Panc1 (cell line): ENCODE results near the gene TCF20. TPM values are rescaled to one million over a fixed set of nuclear protein-coding genes. Genes with fewer than 3 reads are reported as not detected.

Source experiments
- ATAC-seq: fragments of 200-7000 bp; cut with Tn5 transposase; 2 replicates; pipeline ENCODE4 v1.9.1; 2020; ENCODE audit warnings: mild to moderate bottlenecking, moderate library complexity
- Bru-seq: library from RNA; stranded (reverse); fragments of 400-500 nt; gene quantifications from one replicate; lab custom pipeline; 2021; lab: Mats Ljungman, UMichigan
- BruChase-seq, 2 experiments: library from RNA; stranded (reverse); fragments of 400-500 nt; gene quantifications; one replicate each; lab custom pipeline; 2021; lab: Mats Ljungman, UMichigan
- BruUV-seq: library from RNA; stranded (reverse); fragments of 400-500 nt; replicated peaks from 2 replicates; lab custom pipeline; 2021; lab: Mats Ljungman, UMichigan
- CTCF ChIA-PET: fragments of 300-600 bp; sonication (Branson Sonifier 250); formaldehyde crosslinking; loops from one replicate; lab custom pipeline; 2022; ENCODE audit warnings: antibody characterized with exemption; lab: Charles Lee
- POLR2A ChIA-PET: fragments of 300-600 bp; sonication (Branson Sonifier 250); formaldehyde crosslinking; loops from one replicate; lab custom pipeline; 2022; ENCODE audit warnings: antibody characterized with exemption; lab: Charles Lee
- DNase-seq: peaks from one replicate; pipeline ENCODE4 v3.0.0-alpha.2; 2010; ENCODE audit warnings: low read depth, low spot score
- H3K27ac ChIP-seq: 2 replicates; pipeline ENCODE4 v1.5.1; 2011; ENCODE audit warnings: mild to moderate bottlenecking, low read length, inconsistent platforms
- H3K27me3 ChIP-seq: fragments of 200-500 bp; sonication (Bioruptor generic); 2 replicates; pipeline ENCODE4 v1.6.0; 2014; ENCODE audit warnings: low read length, inconsistent platforms; ENCODE audit not compliant: control insufficient read depth, insufficient read depth
- H3K36me3 ChIP-seq: fragments of 200-500 bp; sonication (Bioruptor generic); 2 replicates; pipeline ENCODE4 v1.5.1; 2014; ENCODE audit warnings: inconsistent platforms, mild to moderate bottlenecking, low read length, moderate library complexity; ENCODE audit not compliant: control insufficient read depth, insufficient read depth
- H3K4me1 ChIP-seq: 2 replicates; pipeline ENCODE4 v1.5.1; 2011; ENCODE audit warnings: inconsistent platforms, mild to moderate bottlenecking, low read length, moderate library complexity; ENCODE audit not compliant: control insufficient read depth, insufficient read depth
- H3K4me3 ChIP-seq, 2 experiments: 2 replicates each; pipeline ENCODE4 v1.5.1; 2011 to 2012; ENCODE audit warnings: low read depth in 2 of 2, low read length in 2 of 2, mild to moderate bottlenecking in 2 of 2, inconsistent platforms in 1 of 2, moderate library complexity in 1 of 2
- H3K9me3 ChIP-seq: fragments of 200-500 bp; sonication (Bioruptor generic); 2 replicates; pipeline ENCODE4 v1.5.1; 2014; ENCODE audit warnings: low read depth, mild to moderate bottlenecking, inconsistent platforms, low read length, moderate library complexity; ENCODE audit not compliant: control insufficient read depth, insufficient read depth
- POLR2AphosphoS5 ChIP-seq: IDR thresholded peaks from 2 replicates; pipeline ENCODE4 v1.6.1; 2012; ENCODE audit warnings: mild to moderate bottlenecking, low read depth, low read length, moderate library complexity
- SIN3A ChIP-seq: IDR thresholded peaks from 2 replicates; pipeline ENCODE4 v1.6.1; 2012; ENCODE audit warnings: low read depth, mild to moderate bottlenecking, low read length, moderate library complexity, borderline replicate concordance; ENCODE audit not compliant: insufficient read depth
- TCF7L2 ChIP-seq: IDR thresholded peaks from 2 replicates; pipeline ENCODE4 v1.6.1; 2011; ENCODE audit warnings: mild to moderate bottlenecking, low read depth, low read length, inconsistent platforms
- in situ Hi-C: cut with HindIII; loops from 2 replicates; pipeline ENCODE4 v1.10.0; 2016; ENCODE audit warnings: low sequenced_read_pairs, low pct_unique_long_range_greater_than_20kb
- intact Hi-C: fragments of 100-400 bp; cut with micrococcal nuclease; formaldehyde crosslinking; loops from one replicate; pipeline ENCODE4 v1.10.0; 2022; ENCODE audit not compliant: unreplicated experiment
- long read RNA-seq: library from polyadenylated mRNA; unstranded; transcript quantifications from one replicate; pipeline ENCODE4 v2.0.0, GENCODE V29; 2021; ENCODE audit not compliant: unreplicated experiment
- polyA plus RNA-seq: library from polyadenylated mRNA; unstranded; fragments of >200 nt; gene quantifications from one replicate; pipeline ENCODE4 v1.2.1, GENCODE V29; 2012; ENCODE audit warnings: missing spikeins; ENCODE audit not compliant: insufficient read length
- total RNA-seq: library from RNA; stranded (reverse); gene quantifications from one replicate; pipeline ENCODE4 v1.2.1, GENCODE V29; 2021; ENCODE audit not compliant: unreplicated experiment
- TF ChIP-seq, protein P1 (sequence below), 2 experiments: IDR thresholded peaks; 2 replicates each; pipeline ENCODE4 v1.6.1; 2011 to 2012; ENCODE audit warnings: low read depth in 2 of 2, control low read depth in 1 of 2, low read length in 1 of 2, mild to moderate bottlenecking in 1 of 2, moderate library complexity in 1 of 2; ENCODE audit not compliant: insufficient read depth in 1 of 2
- TF ChIP-seq, protein P2 (sequence below): fragments of 450-650 bp; IDR thresholded peaks from 2 replicates; pipeline ENCODE4 v1.5.1; 2017; ENCODE audit warnings: mild to moderate bottlenecking

Gene TCF20
- total RNA-seq = 79.8 TPM
- polyA plus RNA-seq = 30.0 TPM
- percentile 82 among the genes with signal in this experiment for Bru-seq, nascent RNA
- BruChase-seq, experiment 1, labeled RNA remaining after a 2-hour chase = percentile 88 among the genes with signal in this experiment
- BruChase-seq, experiment 2, labeled RNA remaining after a 6-hour chase = percentile 89 among the genes with signal in this experiment
- long read RNA-seq, full-length matches to known transcripts = 18 of 44 reads
- long read RNA-seq, partial matches to known transcripts = 0 of 44 reads
- long read RNA-seq, other reads (novel, unspliced or antisense) = 26 of 44 reads

GRCh38 chr22:42270510-42271190 lies at the start of gene TCF20:
Gene TCF20, minus strand, starts transcription at chr22:42270653. Its CDS starts 55,348 bp downstream, at chr22:42215305.
- Histone ChIP-seq H3K9me3 (no peaks in the 10 kb centered on the region), H3K27me3 (no peaks in the 10 kb centered on the region), H3K27ac (peak within 1 kb of the TSS; percentile 80), H3K36me3 (no peaks in the 10 kb centered on the region; the same call in none of the 2 replicates), H3K4me1 (peaks cover 33% of the 10 kb centered on the region), H3K4me3 (peak within 1 kb of the TSS; percentile 70 to 72)
- intact Hi-C loops = loop anchor here (10.0 kb wide), 1 partner anchor 164 kb away; the partner anchor contains the start of gene NFAM1
- ChIA-PET CTCF (no interaction called here), POLR2A (no interaction called here)
- DNase-seq (no peak), ATAC-seq (peak; percentile 80)
- TF ChIP-seq TCF7L2 (no peak), SIN3A (no peak), POLR2AphosphoS5 (no peak)
- TF ChIP-seq, protein P1, sequence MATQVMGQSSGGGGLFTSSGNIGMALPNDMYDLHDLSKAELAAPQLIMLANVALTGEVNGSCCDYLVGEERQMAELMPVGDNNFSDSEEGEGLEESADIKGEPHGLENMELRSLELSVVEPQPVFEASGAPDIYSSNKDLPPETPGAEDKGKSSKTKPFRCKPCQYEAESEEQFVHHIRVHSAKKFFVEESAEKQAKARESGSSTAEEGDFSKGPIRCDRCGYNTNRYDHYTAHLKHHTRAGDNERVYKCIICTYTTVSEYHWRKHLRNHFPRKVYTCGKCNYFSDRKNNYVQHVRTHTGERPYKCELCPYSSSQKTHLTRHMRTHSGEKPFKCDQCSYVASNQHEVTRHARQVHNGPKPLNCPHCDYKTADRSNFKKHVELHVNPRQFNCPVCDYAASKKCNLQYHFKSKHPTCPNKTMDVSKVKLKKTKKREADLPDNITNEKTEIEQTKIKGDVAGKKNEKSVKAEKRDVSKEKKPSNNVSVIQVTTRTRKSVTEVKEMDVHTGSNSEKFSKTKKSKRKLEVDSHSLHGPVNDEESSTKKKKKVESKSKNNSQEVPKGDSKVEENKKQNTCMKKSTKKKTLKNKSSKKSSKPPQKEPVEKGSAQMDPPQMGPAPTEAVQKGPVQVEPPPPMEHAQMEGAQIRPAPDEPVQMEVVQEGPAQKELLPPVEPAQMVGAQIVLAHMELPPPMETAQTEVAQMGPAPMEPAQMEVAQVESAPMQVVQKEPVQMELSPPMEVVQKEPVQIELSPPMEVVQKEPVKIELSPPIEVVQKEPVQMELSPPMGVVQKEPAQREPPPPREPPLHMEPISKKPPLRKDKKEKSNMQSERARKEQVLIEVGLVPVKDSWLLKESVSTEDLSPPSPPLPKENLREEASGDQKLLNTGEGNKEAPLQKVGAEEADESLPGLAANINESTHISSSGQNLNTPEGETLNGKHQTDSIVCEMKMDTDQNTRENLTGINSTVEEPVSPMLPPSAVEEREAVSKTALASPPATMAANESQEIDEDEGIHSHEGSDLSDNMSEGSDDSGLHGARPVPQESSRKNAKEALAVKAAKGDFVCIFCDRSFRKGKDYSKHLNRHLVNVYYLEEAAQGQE (IDR thresholded peaks at IDR 0.05; ENCODE audit: insufficient read depth in 1 of 2, low read depth in 2 of 2, low read length in 1 of 2) = no peak
- TF ChIP-seq, protein P2, sequence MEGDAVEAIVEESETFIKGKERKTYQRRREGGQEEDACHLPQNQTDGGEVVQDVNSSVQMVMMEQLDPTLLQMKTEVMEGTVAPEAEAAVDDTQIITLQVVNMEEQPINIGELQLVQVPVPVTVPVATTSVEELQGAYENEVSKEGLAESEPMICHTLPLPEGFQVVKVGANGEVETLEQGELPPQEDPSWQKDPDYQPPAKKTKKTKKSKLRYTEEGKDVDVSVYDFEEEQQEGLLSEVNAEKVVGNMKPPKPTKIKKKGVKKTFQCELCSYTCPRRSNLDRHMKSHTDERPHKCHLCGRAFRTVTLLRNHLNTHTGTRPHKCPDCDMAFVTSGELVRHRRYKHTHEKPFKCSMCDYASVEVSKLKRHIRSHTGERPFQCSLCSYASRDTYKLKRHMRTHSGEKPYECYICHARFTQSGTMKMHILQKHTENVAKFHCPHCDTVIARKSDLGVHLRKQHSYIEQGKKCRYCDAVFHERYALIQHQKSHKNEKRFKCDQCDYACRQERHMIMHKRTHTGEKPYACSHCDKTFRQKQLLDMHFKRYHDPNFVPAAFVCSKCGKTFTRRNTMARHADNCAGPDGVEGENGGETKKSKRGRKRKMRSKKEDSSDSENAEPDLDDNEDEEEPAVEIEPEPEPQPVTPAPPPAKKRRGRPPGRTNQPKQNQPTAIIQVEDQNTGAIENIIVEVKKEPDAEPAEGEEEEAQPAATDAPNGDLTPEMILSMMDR = no peak
- no TSS peak for BruUV-seq
- in situ Hi-C loops = no loop called here

GRCh38 chr22:42319386-42319785 lies 48.9 kb upstream of the TCF20 start:
- Histone ChIP-seq H3K36me3 (no peaks in the 10 kb centered on the region), H3K4me1 (peaks cover 11% of the 10 kb centered on the region), H3K9me3 (no peaks in the 10 kb centered on the region), H3K27ac (no peak overlapping the region), H3K4me3 (no peak overlapping the region), H3K27me3 (no peaks in the 10 kb centered on the region)
- no peak for ATAC-seq
- no TSS peak for BruUV-seq
- CTCF ChIA-PET = no interaction called here
- no peak for DNase-seq
- in situ Hi-C loops (no loop called here), intact Hi-C loops (no loop called here)
- POLR2A ChIA-PET = no interaction called here
- TF ChIP-seq POLR2AphosphoS5 (no peak), SIN3A (no peak), TCF7L2 (no peak)
- TF ChIP-seq, protein P2 = no peak
- TF ChIP-seq, protein P1 (IDR thresholded peaks at IDR 0.05; ENCODE audit: insufficient read depth in 1 of 2, low read depth in 2 of 2, low read length in 1 of 2) = no peak
